ENCODE results near the gene RBKS.

- TF ChIP-seq CTCF (IDR thresholded peaks at IDR 0.05; ENCODE audit: insufficient read depth, low read depth, low read length), result no peak
- TF ChIP-seq EZH2 (IDR thresholded peaks at IDR 0.05; ENCODE audit: insufficient read depth, low read length), result no peak
Observed at GRCh38 chr2:27893006-27893405, 2.8 kb upstream of the RBKS start.

Data from astrocyte (in vitro differentiated cells and primary cell).